Activated naive CD8-positive, alpha-beta T cell treated with anti-CD3 and anti-CD28 coated beads, Interleukin-2, amount 50 U/mL, for 24 hours (primary cell): ENCODE measurements around the gene CEACAM7.

Experiments
- ATAC-seq: fragments of 150-1000 bp; cut with Tn5 transposase; one replicate; pipeline ENCODE4 v1.10.0; 2021
- DNase-seq: peaks from one replicate; pipeline ENCODE4 v3.0.0; 2021
- H3K27ac Mint-ChIP-seq: one replicate; pipeline ENCODE4 v1.8.0; 2021; ENCODE audit warnings: mild to moderate bottlenecking, mixed read lengths
- H3K27me3 Mint-ChIP-seq: one replicate; pipeline ENCODE4 v1.8.0; 2021; ENCODE audit warnings: mixed read lengths
- H3K36me3 Mint-ChIP-seq: one replicate; pipeline ENCODE4 v1.8.0; 2021; ENCODE audit warnings: low read depth, mixed read lengths
- H3K4me1 Mint-ChIP-seq: one replicate; pipeline ENCODE4 v1.8.0; 2021; ENCODE audit warnings: mixed read lengths
- H3K4me3 Mint-ChIP-seq: one replicate; pipeline ENCODE4 v1.8.0; 2021; ENCODE audit warnings: mild to moderate bottlenecking, moderate library complexity, mixed read lengths
- H3K9me3 Mint-ChIP-seq: one replicate; pipeline ENCODE4 v1.8.0; 2021; ENCODE audit warnings: mixed read lengths

Gene CEACAM7

GRCh38 chr19:41706741-41707501 is 18.9 kb upstream of the CEACAM7 start:
- Mint-ChIP-seq H3K4me1 (peaks cover 2% of the 10 kb centered on the region), H3K27me3 (peaks cover 52% of the 10 kb centered on the region), H3K9me3 (no peaks in the 10 kb centered on the region), H3K27ac (no peak overlapping the region), H3K4me3 (peak overlapping the region; percentile 49), H3K36me3 (no peaks in the 10 kb centered on the region)
- ATAC-seq: peak; percentile 86
- DNase-seq: peak; percentile 75

- DNase-seq (peak; percentile 47), ATAC-seq (no peak)
- Mint-ChIP-seq H3K27ac (no peak overlapping the region), H3K27me3 (peaks cover 48% of the 10 kb centered on the region), H3K4me1 (peaks cover 2% of the 10 kb centered on the region), H3K36me3 (no peaks in the 10 kb centered on the region), H3K9me3 (no peaks in the 10 kb centered on the region), H3K4me3 (no peak overlapping the region)
Measured at GRCh38 chr19:41705393-41706174, 17.5 kb upstream of the CEACAM7 start.

DNA sequence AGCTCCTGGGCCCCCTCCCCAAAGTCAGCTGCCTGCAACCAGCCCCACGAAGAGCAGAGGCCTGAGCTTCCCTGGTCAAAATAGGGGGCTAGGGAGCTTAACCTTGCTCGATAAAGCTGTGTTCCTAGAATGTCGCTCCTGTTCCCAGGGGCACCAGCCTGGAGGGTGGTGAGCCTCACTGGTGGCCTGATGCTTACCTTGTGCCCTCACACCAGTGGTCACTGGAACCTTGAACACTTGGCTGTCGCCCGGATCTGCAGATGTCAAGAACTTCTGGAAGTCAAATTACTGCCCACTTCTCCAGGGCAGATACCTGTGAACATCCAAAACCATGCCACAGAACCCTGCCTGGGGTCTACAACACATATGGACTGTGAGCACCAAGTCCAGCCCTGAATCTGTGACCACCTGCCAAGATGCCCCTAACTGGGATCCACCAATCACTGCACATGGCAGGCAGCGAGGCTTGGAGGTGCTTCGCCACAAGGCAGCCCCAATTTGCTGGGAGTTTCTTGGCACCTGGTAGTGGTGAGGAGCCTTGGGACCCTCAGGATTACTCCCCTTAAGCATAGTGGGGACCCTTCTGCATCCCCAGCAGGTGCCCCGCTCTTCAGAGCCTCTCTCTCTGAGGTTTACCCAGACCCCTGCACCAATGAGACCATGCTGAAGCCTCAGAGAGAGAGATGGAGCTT is 15.7 kb upstream of the CEACAM7 start:
- H3K4me1 Mint-ChIP-seq: peaks cover 2% of the 10 kb centered on the region
- H3K9me3 Mint-ChIP-seq: no peaks in the 10 kb centered on the region
- ATAC-seq (no peak), DNase-seq (no peak)
- no peak overlapping the region for H3K4me3 Mint-ChIP-seq
- no peaks in the 10 kb centered on the region for H3K36me3 Mint-ChIP-seq
- no peak overlapping the region for H3K27ac Mint-ChIP-seq
- H3K27me3 Mint-ChIP-seq: peaks cover 51% of the 10 kb centered on the region

GRCh38 chr19:41702171-41702651 is 14.1 kb upstream of the CEACAM7 start:
- Mint-ChIP-seq H3K4me1 (peaks cover 2% of the 10 kb centered on the region), H3K27ac (no peak overlapping the region), H3K9me3 (no peaks in the 10 kb centered on the region), H3K36me3 (no peaks in the 10 kb centered on the region), H3K27me3 (peaks cover 52% of the 10 kb centered on the region), H3K4me3 (no peak overlapping the region)
- ATAC-seq: no peak
- no peak for DNase-seq

DNA sequence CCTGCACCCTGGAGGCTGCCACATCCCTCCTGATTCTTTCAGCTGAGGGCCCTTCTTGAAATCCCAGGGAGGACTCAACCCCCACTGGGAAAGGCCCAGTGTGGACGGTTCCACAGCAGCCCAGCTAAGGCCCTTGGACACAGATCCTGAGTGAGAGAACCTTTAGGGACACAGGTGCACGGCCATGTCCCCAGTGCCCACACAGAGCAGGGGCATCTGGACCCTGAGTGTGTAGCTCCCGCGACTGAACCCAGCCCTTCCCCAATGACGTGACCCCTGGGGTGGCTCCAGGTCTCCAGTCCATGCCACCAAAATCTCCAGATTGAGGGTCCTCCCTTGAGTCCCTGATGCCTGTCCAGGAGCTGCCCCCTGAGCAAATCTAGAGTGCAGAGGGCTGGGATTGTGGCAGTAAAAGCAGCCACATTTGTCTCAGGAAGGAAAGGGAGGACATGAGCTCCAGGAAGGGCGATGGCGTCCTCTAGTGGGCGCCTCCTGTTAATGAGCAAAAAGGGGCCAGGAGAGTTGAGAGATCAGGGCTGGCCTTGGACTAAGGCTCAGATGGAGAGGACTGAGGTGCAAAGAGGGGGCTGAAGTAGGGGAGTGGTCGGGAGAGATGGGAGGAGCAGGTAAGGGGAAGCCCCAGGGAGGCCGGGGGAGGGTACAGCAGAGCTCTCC is 13.5 kb upstream of the CEACAM7 start:
- Mint-ChIP-seq H3K27ac (no peak overlapping the region), H3K4me3 (no peak overlapping the region), H3K36me3 (no peaks in the 10 kb centered on the region), H3K4me1 (no peaks in the 10 kb centered on the region), H3K9me3 (no peaks in the 10 kb centered on the region), H3K27me3 (peaks cover 47% of the 10 kb centered on the region)
- no peak for ATAC-seq
- no peak for DNase-seq

- Mint-ChIP-seq H3K36me3 (no peaks in the 10 kb centered on the region), H3K27ac (no peak overlapping the region)
- no peak for ATAC-seq
Measured at GRCh38 chr19:41700381-41701195, 12.5 kb upstream of the CEACAM7 start.

GRCh38 chr19:41699968-41700323 is 11.9 kb upstream of the CEACAM7 start:
- Mint-ChIP-seq H3K4me3 (no peak overlapping the region), H3K36me3 (no peaks in the 10 kb centered on the region), H3K27me3 (peaks cover 41% of the 10 kb centered on the region), H3K9me3 (no peaks in the 10 kb centered on the region), H3K27ac (no peak overlapping the region), H3K4me1 (no peaks in the 10 kb centered on the region)
- no peak for ATAC-seq
- DNase-seq: no peak

More at GRCh38 chr19:41700381-41701195, 12.5 kb upstream of the CEACAM7 start:
- Mint-ChIP-seq H3K27me3 (peaks cover 46% of the 10 kb centered on the region), H3K4me3 (no peak overlapping the region), H3K4me1 (no peaks in the 10 kb centered on the region), H3K9me3 (no peaks in the 10 kb centered on the region)
- no peak for DNase-seq

DNA sequence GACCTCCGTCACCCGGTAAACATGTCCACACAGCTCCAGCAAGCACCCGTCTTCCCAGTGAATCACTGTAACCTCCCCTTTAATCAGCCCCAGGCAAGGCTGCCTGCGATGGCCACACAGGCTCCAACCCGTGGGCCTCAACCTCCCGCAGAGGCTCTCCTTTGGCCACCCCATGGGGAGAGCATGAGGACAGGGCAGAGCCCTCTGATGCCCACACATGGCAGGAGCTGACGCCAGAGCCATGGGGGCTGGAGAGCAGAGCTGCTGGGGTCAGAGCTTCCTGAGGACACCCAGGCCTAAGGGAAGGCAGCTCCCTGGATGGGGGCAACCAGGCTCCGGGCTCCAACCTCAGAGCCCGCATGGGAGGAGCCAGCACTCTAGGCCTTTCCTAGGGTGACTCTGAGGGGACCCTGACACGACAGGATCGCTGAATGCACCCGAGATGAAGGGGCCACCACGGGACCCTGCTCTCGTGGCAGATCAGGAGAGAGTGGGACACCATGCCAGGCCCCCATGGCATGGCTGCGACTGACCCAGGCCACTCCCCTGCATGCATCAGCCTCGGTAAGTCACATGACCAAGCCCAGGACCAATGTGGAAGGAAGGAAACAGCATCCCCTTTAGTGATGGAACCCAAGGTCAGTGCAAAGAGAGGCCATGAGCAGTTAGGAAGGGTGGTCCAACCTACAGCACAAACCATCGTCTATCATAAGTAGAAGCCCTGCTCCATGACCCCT is 11.3 kb upstream of the CEACAM7 start:
- no peak for DNase-seq
- Mint-ChIP-seq H3K4me3 (no peak overlapping the region), H3K4me1 (no peaks in the 10 kb centered on the region), H3K36me3 (no peaks in the 10 kb centered on the region), H3K9me3 (no peaks in the 10 kb centered on the region), H3K27ac (no peak overlapping the region), H3K27me3 (peaks cover 38% of the 10 kb centered on the region)
- no peak for ATAC-seq

- H3K9me3 Mint-ChIP-seq: no peaks in the 10 kb centered on the region
- ATAC-seq: no peak
- no peak overlapping the region for H3K27ac Mint-ChIP-seq
- H3K36me3 Mint-ChIP-seq: no peaks in the 10 kb centered on the region
- no peak overlapping the region for H3K4me3 Mint-ChIP-seq
- no peaks in the 10 kb centered on the region for H3K4me1 Mint-ChIP-seq
- no peak for DNase-seq
- H3K27me3 Mint-ChIP-seq: peaks cover 40% of the 10 kb centered on the region
Measured at GRCh38 chr19:41698746-41699230, 10.7 kb upstream of the CEACAM7 start.

GRCh38 chr19:41697198-41697855 is 9.3 kb upstream of the CEACAM7 start:
- Mint-ChIP-seq H3K4me3 (no peak overlapping the region), H3K27ac (no peak overlapping the region), H3K36me3 (no peaks in the 10 kb centered on the region), H3K4me1 (no peaks in the 10 kb centered on the region), H3K9me3 (peaks cover 9% of the 10 kb centered on the region), H3K27me3 (peaks cover 47% of the 10 kb centered on the region)
- no peak for DNase-seq
- ATAC-seq: no peak

GRCh38 chr19:41696402-41697197 is 8.5 kb upstream of the CEACAM7 start:
- H3K9me3 Mint-ChIP-seq: peaks cover 9% of the 10 kb centered on the region
- DNase-seq: no peak
- no peak overlapping the region for H3K4me3 Mint-ChIP-seq
- H3K4me1 Mint-ChIP-seq: no peaks in the 10 kb centered on the region
- no peaks in the 10 kb centered on the region for H3K36me3 Mint-ChIP-seq
- no peak overlapping the region for H3K27ac Mint-ChIP-seq
- ATAC-seq: no peak
- peaks cover 48% of the 10 kb centered on the region for H3K27me3 Mint-ChIP-seq

DNA sequence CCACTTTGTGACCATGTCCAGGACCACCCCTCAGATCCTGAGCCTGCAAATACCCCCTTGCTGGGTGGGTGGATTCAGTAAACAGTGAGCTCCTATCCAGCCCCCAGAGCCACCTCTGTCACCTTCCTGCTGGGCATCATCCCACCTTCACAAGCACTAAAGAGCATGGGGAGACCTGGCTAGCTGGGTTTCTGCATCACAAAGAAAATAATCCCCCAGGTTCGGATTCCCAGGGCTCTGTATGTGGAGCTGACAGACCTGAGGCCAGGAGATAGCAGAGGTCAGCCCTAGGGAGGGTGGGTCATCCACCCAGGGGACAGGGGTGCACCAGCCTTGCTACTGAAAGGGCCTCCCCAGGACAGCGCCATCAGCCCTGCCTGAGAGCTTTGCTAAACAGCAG is 7.7 kb upstream of the CEACAM7 start:
- no peak for ATAC-seq
- H3K4me3 Mint-ChIP-seq: no peak overlapping the region
- peaks cover 56% of the 10 kb centered on the region for H3K27me3 Mint-ChIP-seq

More for the DNA sequence above, 7.7 kb upstream of the CEACAM7 start:
- Mint-ChIP-seq H3K27ac (no peak overlapping the region), H3K36me3 (no peaks in the 10 kb centered on the region), H3K9me3 (peaks cover 9% of the 10 kb centered on the region), H3K4me1 (no peaks in the 10 kb centered on the region)
- no peak for DNase-seq
